Measurements from ENCODE around the gene RIN3.

- TF ChIP-seq CTCF (IDR thresholded peaks at IDR 0.05) = no peak
- TF ChIP-seq POLR2A (IDR thresholded peaks at IDR 0.05) = no peak
Measured at GRCh38 chr14:92563765-92564285, 50.2 kb downstream of the RIN3 start.
